Stomach (tissue), 4 donors: ENCODE results near the gene FAM72A.
"Not testable (repeated sequence)": the region's sequence is repeated elsewhere in the genome, so short reads cannot be mapped to it uniquely, and the experiment has no call there.

Experiments
- EP300 ChIP-seq: sonication (generic); formaldehyde crosslinking; IDR thresholded peaks from one replicate; pipeline ENCODE4 v1.6.1; 2017; ENCODE audit warnings: antibody characterized with exemption
- POLR2A ChIP-seq, 4 donors: fragments of 450-650 bp; IDR thresholded peaks; one replicate each; pipeline ENCODE4 v1.6.1; 2016; ENCODE audit warnings: antibody characterized with exemption in 4 of 4, control low read depth in 2 of 4, mild to moderate bottlenecking in 1 of 4, moderate library complexity in 1 of 4
- TF ChIP-seq, protein P1 (sequence below), 7 experiments: fragments of 450-650 bp in 4 of 7; fragments of 200-600 bp in 3 of 7; sonication (generic) in 3 of 7; IDR thresholded peaks; one replicate each; pipeline ENCODE4 v1.5.1; 2016 to 2019; ENCODE audit warnings: antibody characterized with exemption in 7 of 7, control low read depth in 2 of 7, mild to moderate bottlenecking in 1 of 7

DNA sequence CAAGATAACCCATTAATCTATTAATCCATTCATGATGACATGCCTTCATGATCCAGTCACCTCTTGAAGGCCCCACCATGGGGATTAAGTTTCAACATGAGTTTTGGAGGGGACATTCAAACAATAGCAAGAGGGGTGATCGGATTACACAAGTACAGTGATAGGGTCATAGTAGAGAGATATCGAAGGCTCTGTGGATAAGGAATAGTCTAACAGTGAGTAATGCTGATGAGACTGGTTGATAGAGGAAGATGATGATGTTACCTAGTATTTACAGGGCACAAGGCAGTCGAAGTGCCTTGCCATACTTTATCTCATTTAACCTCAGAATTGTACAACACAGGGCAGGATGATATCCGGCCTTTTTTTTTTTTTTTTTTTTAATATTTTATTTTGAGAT is 18.9 kb upstream of the FAM72A start:
- not testable (repeated sequence) for TF ChIP-seq POLR2A (IDR thresholded peaks at IDR 0.05); EP300
- TF ChIP-seq, protein P1, sequence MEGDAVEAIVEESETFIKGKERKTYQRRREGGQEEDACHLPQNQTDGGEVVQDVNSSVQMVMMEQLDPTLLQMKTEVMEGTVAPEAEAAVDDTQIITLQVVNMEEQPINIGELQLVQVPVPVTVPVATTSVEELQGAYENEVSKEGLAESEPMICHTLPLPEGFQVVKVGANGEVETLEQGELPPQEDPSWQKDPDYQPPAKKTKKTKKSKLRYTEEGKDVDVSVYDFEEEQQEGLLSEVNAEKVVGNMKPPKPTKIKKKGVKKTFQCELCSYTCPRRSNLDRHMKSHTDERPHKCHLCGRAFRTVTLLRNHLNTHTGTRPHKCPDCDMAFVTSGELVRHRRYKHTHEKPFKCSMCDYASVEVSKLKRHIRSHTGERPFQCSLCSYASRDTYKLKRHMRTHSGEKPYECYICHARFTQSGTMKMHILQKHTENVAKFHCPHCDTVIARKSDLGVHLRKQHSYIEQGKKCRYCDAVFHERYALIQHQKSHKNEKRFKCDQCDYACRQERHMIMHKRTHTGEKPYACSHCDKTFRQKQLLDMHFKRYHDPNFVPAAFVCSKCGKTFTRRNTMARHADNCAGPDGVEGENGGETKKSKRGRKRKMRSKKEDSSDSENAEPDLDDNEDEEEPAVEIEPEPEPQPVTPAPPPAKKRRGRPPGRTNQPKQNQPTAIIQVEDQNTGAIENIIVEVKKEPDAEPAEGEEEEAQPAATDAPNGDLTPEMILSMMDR (IDR thresholded peaks at IDR 0.05) = not testable (repeated sequence)
